Naive B cell (primary cell): ENCODE measurements around the gene ANK2. TPM values are rescaled to one million over a fixed set of nuclear protein-coding genes. Genes with fewer than 3 reads are reported as not detected.

ENCODE experiments used
- ATAC-seq, 2 donors: fragments of 150-1000 bp; cut with Tn5 transposase; 2 replicates each; pipeline ENCODE4 v1.10.0; 2021; ENCODE audit warnings: low read depth in 2 of 2, mild to moderate bottlenecking in 2 of 2, moderate library complexity in 2 of 2
- DNase-seq: peaks from one replicate; pipeline ENCODE4 v3.0.0; 2022
- H3K27ac Mint-ChIP-seq, 6 donors: one replicate each; pipeline ENCODE4 v1.8.0; 2020 to 2022; ENCODE audit warnings: mild to moderate bottlenecking in 6 of 6, mixed read lengths in 6 of 6, moderate library complexity in 5 of 6, inconsistent platforms in 2 of 6
- H3K27me3 Mint-ChIP-seq, 3 donors: one replicate each; pipeline ENCODE4 v1.8.0; 2021 to 2022; ENCODE audit warnings: mixed read lengths in 3 of 3, mild to moderate bottlenecking in 1 of 3
- H3K36me3 Mint-ChIP-seq, 2 donors: one replicate each; pipeline ENCODE4 v1.8.0; 2020 to 2022; ENCODE audit warnings: mixed read lengths in 2 of 2, inconsistent platforms in 1 of 2, mild to moderate bottlenecking in 1 of 2
- H3K4me1 Mint-ChIP-seq, 3 donors: one replicate each; pipeline ENCODE4 v1.8.0; 2020 to 2022; ENCODE audit warnings: mixed read lengths in 3 of 3, inconsistent platforms in 1 of 3, mild to moderate bottlenecking in 1 of 3, moderate library complexity in 1 of 3
- H3K4me3 Mint-ChIP-seq, 8 donors: one replicate each; pipeline ENCODE4 v1.8.0; 2020 to 2022; ENCODE audit warnings: mild to moderate bottlenecking in 8 of 8, mixed read lengths in 8 of 8, moderate library complexity in 8 of 8, inconsistent platforms in 2 of 8
- H3K9me3 Mint-ChIP-seq, 7 donors: one replicate each; pipeline ENCODE4 v1.8.0; 2020 to 2022; ENCODE audit warnings: mixed read lengths in 7 of 7, mild to moderate bottlenecking in 5 of 7, inconsistent platforms in 2 of 7, moderate library complexity in 1 of 7
- polyA plus RNA-seq, 6 donors: library from polyadenylated mRNA; unstranded; fragments of 300-500 nt; fragmentation: Illumina TruSeq; gene quantifications; one replicate each; pipeline ENCODE4 v1.2.3, GENCODE V29; 2021; ENCODE audit warnings: low read depth in 6 of 6

The ANK2 gene
- polyA plus RNA-seq, 6 donors from 2014 or later, result 0.24 to 0.36 (median 0.28) TPM; not detected in 3

- Mint-ChIP-seq H3K9me3 (no peaks in the 10 kb centered on the region), H3K27ac (no peak overlapping the region), H3K4me1 (no peaks in the 10 kb centered on the region), H3K27me3 (peaks cover 23 to 39% (median 28%) of the 10 kb centered on the region in 3 donors), H3K4me3 (no peak overlapping the region), H3K36me3 (no peaks in the 10 kb centered on the region)
- no peak for DNase-seq
- ATAC-seq, result no peak
Measured at GRCh38 chr4:113383111-113383785, 333.8 kb downstream of the ANK2 start.

- ATAC-seq, result no peak
- Mint-ChIP-seq H3K9me3 (peaks cover 0 to 10% (median 1%) of the 10 kb centered on the region in 7 donors), H3K4me1 (no peaks in the 10 kb centered on the region), H3K27ac (no peak overlapping the region), H3K4me3 (no peak overlapping the region), H3K36me3 (no peaks in the 10 kb centered on the region), H3K27me3 (peaks cover 25 to 47% (median 35%) of the 10 kb centered on the region in 3 donors)
- DNase-seq, result no peak
Measured at GRCh38 chr4:113384600-113384999, 335.1 kb downstream of the ANK2 start.

DNA sequence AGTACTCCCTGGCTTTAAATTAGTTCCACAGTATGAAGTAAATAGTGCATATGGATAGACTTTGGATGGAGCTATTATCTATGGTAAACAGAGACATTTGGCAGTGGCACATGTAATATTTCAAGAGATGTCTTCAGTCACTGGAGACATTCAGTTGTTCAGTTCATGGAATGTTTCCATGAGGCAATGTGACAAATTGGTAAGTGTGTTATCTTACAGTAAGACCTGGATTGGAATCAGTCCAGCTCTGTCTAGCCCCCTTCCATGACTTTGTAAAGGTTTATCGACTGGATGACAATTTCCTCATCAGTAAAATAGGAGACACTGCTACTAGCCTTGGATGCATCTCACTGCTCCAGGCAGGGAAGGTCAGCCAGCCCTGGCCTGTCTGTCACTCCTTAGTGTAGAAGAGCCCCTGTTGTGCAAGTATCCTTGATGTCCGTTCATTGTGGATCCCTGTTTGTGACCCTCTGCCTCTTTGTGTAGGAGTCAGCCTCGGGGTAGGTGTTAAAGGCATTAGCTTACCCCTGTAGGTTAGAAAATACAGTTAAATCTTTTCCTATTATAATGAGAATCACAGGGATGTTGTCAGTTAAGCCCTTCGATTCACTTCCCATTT, 335.9 kb downstream of the ANK2 start:
- no peak for ATAC-seq
- Mint-ChIP-seq H3K4me1 (no peaks in the 10 kb centered on the region), H3K9me3 (peaks cover 0 to 10% (median 1%) of the 10 kb centered on the region in 7 donors), H3K4me3 (no peak overlapping the region), H3K27ac (no peak overlapping the region), H3K36me3 (no peaks in the 10 kb centered on the region), H3K27me3 (peaks cover 25 to 44% (median 39%) of the 10 kb centered on the region in 3 donors)
- no peak for DNase-seq

DNA sequence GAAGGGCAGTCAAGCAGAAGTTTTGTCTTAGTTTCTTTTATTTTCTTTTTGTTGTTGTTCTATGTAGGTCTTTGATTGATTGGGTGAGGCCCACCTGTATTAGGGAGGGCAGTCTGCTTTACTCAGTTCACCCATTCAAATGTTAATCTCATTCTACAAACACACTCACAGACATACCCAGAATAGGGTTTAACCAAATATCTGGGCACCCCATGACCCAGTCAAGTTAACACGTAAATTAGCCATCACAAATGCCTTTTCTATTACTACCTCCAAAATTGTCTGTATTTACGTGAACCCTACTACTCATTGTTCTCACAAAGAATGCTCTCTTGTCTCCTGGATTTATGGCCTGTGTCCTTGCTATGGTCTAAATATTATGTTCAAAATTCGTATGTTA, 339.7 kb downstream of the ANK2 start:
- no peak for DNase-seq
- peaks cover 21 to 39% (median 35%) of the 10 kb centered on the region in 3 donors for H3K27me3 Mint-ChIP-seq

DNA sequence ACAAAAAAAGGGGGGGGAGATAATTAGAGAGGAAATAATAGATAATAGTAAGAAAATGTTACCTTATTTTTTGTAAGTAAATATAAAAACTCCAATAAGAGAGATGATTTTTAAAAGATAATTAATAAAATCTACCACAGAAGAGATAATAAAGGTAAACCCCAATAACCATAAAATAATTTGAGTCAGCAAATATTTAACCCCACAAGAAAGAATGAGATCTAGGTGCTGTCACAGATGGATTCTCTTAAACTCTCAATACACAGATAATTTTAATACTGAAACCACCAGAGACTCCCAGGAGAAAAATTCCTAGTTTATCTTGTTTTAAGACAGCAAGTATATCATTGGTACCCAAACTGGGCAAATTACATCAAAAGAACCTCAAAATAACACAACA, 341.4 kb downstream of the ANK2 start:
- peaks cover 0 to 10% (median 1%) of the 10 kb centered on the region in 7 donors for H3K9me3 Mint-ChIP-seq
- ATAC-seq (no peak), DNase-seq (no peak)
- no peaks in the 10 kb centered on the region for H3K36me3 Mint-ChIP-seq
- H3K27me3 Mint-ChIP-seq, result peaks cover 15 to 38% (median 27%) of the 10 kb centered on the region in 3 donors
- H3K4me1 Mint-ChIP-seq, result no peaks in the 10 kb centered on the region
- no peak overlapping the region for H3K4me3 Mint-ChIP-seq
- no peak overlapping the region for H3K27ac Mint-ChIP-seq

More for the DNA sequence above, 339.7 kb downstream of the ANK2 start:
- H3K4me3 Mint-ChIP-seq, result no peak overlapping the region
- H3K4me1 Mint-ChIP-seq, result no peaks in the 10 kb centered on the region
- H3K36me3 Mint-ChIP-seq, result no peaks in the 10 kb centered on the region
- ATAC-seq, result no peak
- peaks cover 0 to 10% (median 1%) of the 10 kb centered on the region in 7 donors for H3K9me3 Mint-ChIP-seq
- H3K27ac Mint-ChIP-seq, result no peak overlapping the region

DNA sequence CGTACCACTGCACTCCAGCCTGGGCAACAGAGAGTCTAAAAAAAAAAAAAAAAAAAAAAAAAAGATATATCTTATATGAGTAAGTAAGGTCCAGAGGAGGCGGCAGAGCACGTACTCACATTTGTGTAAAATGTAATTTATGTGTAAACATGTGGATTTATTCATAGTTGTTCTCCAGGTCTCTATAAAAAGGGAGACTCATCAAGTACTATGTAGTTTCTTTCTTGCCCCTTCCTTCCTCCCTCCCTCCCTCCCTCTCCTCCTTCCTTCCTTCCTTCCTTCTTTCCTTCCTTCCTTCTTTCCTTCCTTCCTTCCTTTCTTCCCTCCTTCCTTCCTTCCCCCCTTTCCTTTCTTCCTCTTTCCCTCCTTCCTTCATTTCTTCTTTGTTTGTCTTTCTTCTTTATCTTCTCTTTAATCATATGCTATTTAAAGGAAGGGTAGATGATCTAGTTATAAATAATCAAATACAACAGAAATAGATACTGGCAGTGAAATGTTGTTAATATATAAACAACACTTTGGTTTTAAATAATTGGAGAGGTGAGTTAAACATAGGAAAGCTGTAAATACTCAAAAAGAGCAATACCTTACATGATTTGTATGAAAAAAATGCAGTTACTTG, 344.8 kb downstream of the ANK2 start:
- Mint-ChIP-seq H3K4me3 (no peak overlapping the region), H3K27me3 (peaks cover 0 to 11% (median 2%) of the 10 kb centered on the region in 3 donors), H3K4me1 (no peaks in the 10 kb centered on the region), H3K36me3 (no peaks in the 10 kb centered on the region), H3K9me3 (peaks cover 0 to 4% (median 0%) of the 10 kb centered on the region in 7 donors), H3K27ac (no peak overlapping the region)
- ATAC-seq, result no peak
- DNase-seq, result no peak

- Mint-ChIP-seq H3K27ac (no peak overlapping the region), H3K4me1 (no peaks in the 10 kb centered on the region), H3K27me3 (peaks cover 0 to 4% (median 0%) of the 10 kb centered on the region in 3 donors), H3K9me3 (no peaks in the 10 kb centered on the region), H3K36me3 (no peaks in the 10 kb centered on the region), H3K4me3 (no peak overlapping the region)
- ATAC-seq (peak; percentile 81 to 83), DNase-seq (peak; percentile 59)
Measured at GRCh38 chr4:113394730-113395530, 345.5 kb downstream of the ANK2 start.

GRCh38 chr4:113397114-113397701, 347.8 kb downstream of the ANK2 start:
- peaks cover 0 to 7% (median 0%) of the 10 kb centered on the region in 3 donors for H3K27me3 Mint-ChIP-seq
- H3K27ac Mint-ChIP-seq, result no peak overlapping the region
- DNase-seq (no peak), ATAC-seq (no peak)
- H3K4me3 Mint-ChIP-seq, result no peak overlapping the region
- no peaks in the 10 kb centered on the region for H3K36me3 Mint-ChIP-seq
- no peaks in the 10 kb centered on the region for H3K9me3 Mint-ChIP-seq
- H3K4me1 Mint-ChIP-seq, result no peaks in the 10 kb centered on the region

GRCh38 chr4:113398441-113399143, 349.1 kb downstream of the ANK2 start:
- H3K36me3 Mint-ChIP-seq, result no peaks in the 10 kb centered on the region
- H3K27ac Mint-ChIP-seq, result no peak overlapping the region
- no peaks in the 10 kb centered on the region for H3K9me3 Mint-ChIP-seq
- H3K27me3 Mint-ChIP-seq, result peaks cover 0 to 9% (median 0%) of the 10 kb centered on the region in 3 donors
- no peak for DNase-seq
- H3K4me3 Mint-ChIP-seq, result no peak overlapping the region
- no peaks in the 10 kb centered on the region for H3K4me1 Mint-ChIP-seq
- ATAC-seq, result no peak

DNA sequence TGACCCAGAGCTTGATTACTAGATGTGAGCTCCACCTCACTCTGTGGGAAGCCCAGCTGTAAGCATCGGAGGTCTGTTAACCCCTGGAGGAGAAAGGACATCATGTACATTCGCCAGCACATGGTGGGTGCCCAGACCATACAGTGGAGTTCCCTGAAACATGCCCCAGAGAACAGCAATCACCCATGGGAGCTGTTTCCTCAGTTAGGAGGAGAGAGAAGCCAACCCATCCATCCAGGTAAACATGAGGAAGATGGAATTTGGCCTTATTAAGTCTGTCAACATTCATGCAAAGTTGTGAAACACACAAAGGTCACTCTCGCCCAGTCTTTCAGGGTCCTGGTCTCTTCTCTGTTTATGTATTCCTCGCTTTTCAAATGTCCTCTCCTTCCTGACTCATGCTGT, 354.7 kb downstream of the ANK2 start:
- no peak for DNase-seq
- peak overlapping the region in 1 of 6 donors; percentile 26 for H3K27ac Mint-ChIP-seq
- no peaks in the 10 kb centered on the region for H3K9me3 Mint-ChIP-seq
- ATAC-seq, result no peak
- H3K27me3 Mint-ChIP-seq, result peaks cover 0 to 14% (median 0%) of the 10 kb centered on the region in 3 donors
- H3K4me3 Mint-ChIP-seq, result no peak overlapping the region
- no peaks in the 10 kb centered on the region for H3K36me3 Mint-ChIP-seq
- H3K4me1 Mint-ChIP-seq, result no peaks in the 10 kb centered on the region

- H3K4me1 Mint-ChIP-seq, result no peaks in the 10 kb centered on the region
- DNase-seq, result no peak
- no peak for ATAC-seq
- no peaks in the 10 kb centered on the region for H3K9me3 Mint-ChIP-seq
- no peaks in the 10 kb centered on the region for H3K36me3 Mint-ChIP-seq
- peaks cover 0 to 18% (median 5%) of the 10 kb centered on the region in 3 donors for H3K27me3 Mint-ChIP-seq
- no peak overlapping the region for H3K4me3 Mint-ChIP-seq
- no peak overlapping the region for H3K27ac Mint-ChIP-seq
Measured at GRCh38 chr4:113404841-113405240, 355.4 kb downstream of the ANK2 start.

GRCh38 chr4:113405874-113406722, 356.6 kb downstream of the ANK2 start:
- Mint-ChIP-seq H3K27me3 (peaks cover 4 to 21% (median 8%) of the 10 kb centered on the region in 3 donors), H3K36me3 (no peaks in the 10 kb centered on the region), H3K27ac (no peak overlapping the region), H3K4me3 (no peak overlapping the region), H3K9me3 (no peaks in the 10 kb centered on the region), H3K4me1 (no peaks in the 10 kb centered on the region)
- DNase-seq (no peak), ATAC-seq (no peak)
